ENCODE results near the gene SREBF1. TPM values are rescaled to one million over a fixed set of nuclear protein-coding genes. Genes with fewer than 3 reads are reported as not detected.

SREBF1 gene
- total RNA-seq, 1 experiment from 2014 or later = 298 TPM

GRCh38 chr17:17806611-17807274, 30.0 kb downstream of the SREBF1 start (continued):
- TF ChIP-seq ZBTB33 (IDR thresholded peaks at IDR 0.05; ENCODE audit: extremely low read depth, insufficient replicate concordance, low read length) (no peak), FOSL1 (IDR thresholded peaks at IDR 0.05; ENCODE audit: low read depth) (no peak), EZH2 (IDR thresholded peaks at IDR 0.05) (no peak), EZH2phosphoT487 (IDR thresholded peaks at IDR 0.05; ENCODE audit: borderline replicate concordance) (no peak), POLR2A (IDR thresholded peaks at IDR 0.05; ENCODE audit: borderline replicate concordance, extremely low read depth, insufficient read depth, insufficient read length) (no peak)

GRCh38 chr17:17806035-17806434, 30.8 kb downstream of the SREBF1 start:
- no TSS peak for BruUV-seq (replicated peaks)
- no peaks in the 10 kb centered on the region for H3K27me3 ChIP-seq (ENCODE audit: insufficient read depth, low read length)
- peaks cover 4% of the 10 kb centered on the region; the same call in 1 of the 2 replicates for H3K79me2 ChIP-seq (ENCODE audit: insufficient read depth, low read length)
- H4K20me1 ChIP-seq (ENCODE audit: insufficient read depth) = no peaks in the 10 kb centered on the region
- H3K9ac ChIP-seq (ENCODE audit: low read length) = no peak overlapping the region
- H3K9me3 ChIP-seq (ENCODE audit: control insufficient read depth in 1 of 2, insufficient read depth in 1 of 2, low read depth in 1 of 2, low read length in 2 of 2) = no peaks in the 10 kb centered on the region
- intact Hi-C loops (cut with micrococcal nuclease) = no loop called here
- no peak overlapping the region for H3K27ac ChIP-seq (ENCODE audit: low read depth, low read length)
- ATAC-seq = no peak
- H3K9me2 ChIP-seq (ENCODE audit: insufficient read depth) = no peaks in the 10 kb centered on the region
- H3K36me3 ChIP-seq (ENCODE audit: control insufficient read depth in 1 of 2, insufficient read depth in 2 of 2, low read length in 2 of 2) = peaks cover 2 to 16% of the 10 kb centered on the region in 2 experiments
- POLR2A ChIA-PET = no interaction called here
- H3K4me3 ChIP-seq (replicated peaks in 1 of 2; ENCODE audit: low read depth in 1 of 2, low read length in 2 of 2) = no peak overlapping the region
- RAD21 ChIA-PET (ENCODE audit: low non-redundant PET in 1 of 2, low total read pairs in 2 of 2, uncharacterized antibody in 2 of 2, unreplicated experiment in 2 of 2) = no interaction called here
- H3K4me1 ChIP-seq (ENCODE audit: control insufficient read depth in 1 of 2, insufficient read depth in 2 of 2, low read length in 2 of 2) = peaks cover 0 to 20% of the 10 kb centered on the region in 2 experiments; a peak in 1 of 4 replicates
- H2AFZ ChIP-seq (ENCODE audit: low read depth, low read length, poor library complexity, severe bottlenecking) = no peak overlapping the region
- no peak for DNase-seq (ENCODE audit: low read depth, low spot score)
- TF ChIP-seq EZH2phosphoT487 (IDR thresholded peaks at IDR 0.05; ENCODE audit: borderline replicate concordance) = no peak
- no peak for TF ChIP-seq FOSL1 (IDR thresholded peaks at IDR 0.05; ENCODE audit: low read depth)
- no peak for TF ChIP-seq RAD21 (IDR thresholded peaks at IDR 0.05; ENCODE audit: low read depth)
- TF ChIP-seq SIN3A (IDR thresholded peaks at IDR 0.05; ENCODE audit: low read depth) = no peak
- no peak for TF ChIP-seq ZFX (IDR thresholded peaks at IDR 0.05)
- no peak for TF ChIP-seq EGR1 (IDR thresholded peaks at IDR 0.05; ENCODE audit: low read depth)
- CTCF ChIA-PET = no interaction called here
- no peak overlapping the region for H3K4me2 ChIP-seq (ENCODE audit: low read length)

All from HCT116 (cell line).